GM18873 (cell line): ENCODE data around the gene C3orf18.
A peak's percentile ranks its signal among the peaks of the same experiment; 100 is the strongest.

ENCODE experiments used
- ATAC-seq: cut with Tn5 transposase; IDR thresholded peaks from one replicate; pipeline ENCODE4 v1.9.1; 2021; ENCODE audit warnings: mild to moderate bottlenecking, moderate library complexity, moderate number of reproducible peaks; ENCODE audit not compliant: unreplicated experiment, low FRiP score

The C3orf18 gene

GRCh38 chr3:50567386-50568167 lies at the start of gene C3orf18:
Gene C3orf18 (minus strand): TSS chr3:50567747. CDS start chr3:50565699, 2,048 bp downstream.
- ATAC-seq = peak; percentile 76

- peak; percentile 57 for ATAC-seq
These were observed 49.2 kb upstream of the C3orf18 start for GRCh38 chr3:50616770-50617095.

GRCh38 chr3:50616003-50616769 lies 48.6 kb upstream of the C3orf18 start:
- ATAC-seq = no peak

DNA sequence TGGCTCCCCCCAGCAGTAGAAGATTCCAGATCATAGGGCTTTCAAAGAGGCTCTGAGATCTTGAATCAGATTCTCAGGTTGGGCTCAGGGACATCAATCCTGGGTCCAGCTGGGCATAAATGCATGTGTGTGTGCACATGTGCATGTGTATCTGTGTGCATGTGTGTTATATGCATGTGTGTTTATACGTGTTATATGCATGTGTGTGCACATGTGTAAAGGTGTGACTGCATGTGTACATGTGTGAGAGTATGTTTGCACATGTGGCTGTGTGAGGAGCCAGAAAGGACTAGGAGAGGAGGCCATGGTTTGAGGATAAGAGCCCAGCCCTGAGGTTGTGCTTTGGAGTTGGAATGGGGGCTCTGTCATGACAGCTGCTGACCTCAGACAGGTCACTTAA lies 47.6 kb upstream of the C3orf18 start:
- no peak for ATAC-seq

DNA sequence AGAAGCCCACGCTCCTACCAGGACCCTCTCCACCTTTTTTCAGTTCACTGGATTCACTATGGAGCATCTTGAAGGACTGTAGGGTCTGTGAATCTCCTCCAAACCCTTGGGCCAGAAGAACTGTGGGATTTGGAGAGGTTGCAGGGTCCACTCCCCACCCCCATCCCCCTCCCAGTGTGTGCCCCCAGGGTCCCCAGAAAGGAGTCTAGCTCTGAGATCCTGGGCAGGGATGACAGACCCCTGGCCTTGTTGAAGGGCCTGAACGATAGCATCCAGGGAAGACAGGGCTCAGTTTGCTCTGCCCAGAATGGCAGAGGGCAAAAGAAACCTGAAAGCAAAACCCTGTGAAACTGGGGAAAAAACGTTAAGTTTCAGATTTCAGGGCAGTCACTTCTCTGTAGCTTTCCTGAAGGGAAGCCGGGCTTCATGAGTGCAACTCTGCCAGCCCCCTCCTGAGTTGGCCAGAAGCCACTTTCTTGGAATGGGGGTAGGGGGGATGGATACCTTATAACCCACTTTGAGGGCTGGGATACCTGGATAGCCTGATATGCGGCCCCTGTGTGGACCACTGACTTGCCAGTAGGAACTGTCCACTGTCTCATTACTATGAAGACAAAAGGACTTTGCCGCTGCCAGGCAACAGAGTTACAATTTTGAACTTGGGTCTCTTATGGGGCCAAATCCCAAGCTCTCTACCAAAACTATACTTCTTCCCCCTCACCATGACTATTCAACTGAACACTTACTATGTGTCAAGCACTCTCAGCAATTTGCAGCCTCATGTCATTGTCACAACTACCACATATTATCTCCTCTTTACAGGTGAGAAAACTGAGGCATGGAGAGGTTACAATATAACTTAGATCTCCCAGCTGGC lies 45.7 kb upstream of the C3orf18 start:
- ATAC-seq = no peak

DNA sequence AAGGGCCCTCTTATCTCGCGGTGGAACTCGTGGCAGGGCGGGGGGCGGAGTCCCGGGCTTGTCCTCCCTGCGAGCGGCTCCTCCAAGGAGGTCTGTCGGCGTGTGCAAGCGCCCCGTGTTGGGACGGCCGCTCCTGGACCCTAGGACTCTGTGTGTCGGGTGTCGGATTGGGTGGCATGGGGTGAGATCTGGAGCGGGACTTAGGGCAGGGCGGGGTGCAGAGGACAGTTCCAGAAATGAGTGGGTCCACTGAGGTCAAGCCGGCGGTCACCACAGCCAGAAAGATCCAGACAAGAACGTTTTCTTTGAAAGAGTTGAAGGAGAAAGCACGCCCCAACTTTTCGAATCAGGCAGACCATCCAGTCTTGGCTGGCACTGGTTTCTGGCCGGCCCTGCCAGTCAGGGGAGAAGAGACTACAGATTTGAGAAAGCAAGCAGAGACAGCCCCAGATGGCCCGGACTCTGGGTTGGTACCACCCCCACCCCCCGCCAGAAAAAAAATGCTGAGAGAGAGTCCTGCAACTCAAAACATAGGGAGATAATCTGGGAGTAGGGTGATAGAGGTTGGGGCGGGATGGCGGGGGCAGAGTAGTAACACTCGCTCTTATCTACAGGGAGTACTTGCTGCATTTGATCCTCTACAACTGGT lies 44.8 kb upstream of the C3orf18 start:
- ATAC-seq = no peak

DNA sequence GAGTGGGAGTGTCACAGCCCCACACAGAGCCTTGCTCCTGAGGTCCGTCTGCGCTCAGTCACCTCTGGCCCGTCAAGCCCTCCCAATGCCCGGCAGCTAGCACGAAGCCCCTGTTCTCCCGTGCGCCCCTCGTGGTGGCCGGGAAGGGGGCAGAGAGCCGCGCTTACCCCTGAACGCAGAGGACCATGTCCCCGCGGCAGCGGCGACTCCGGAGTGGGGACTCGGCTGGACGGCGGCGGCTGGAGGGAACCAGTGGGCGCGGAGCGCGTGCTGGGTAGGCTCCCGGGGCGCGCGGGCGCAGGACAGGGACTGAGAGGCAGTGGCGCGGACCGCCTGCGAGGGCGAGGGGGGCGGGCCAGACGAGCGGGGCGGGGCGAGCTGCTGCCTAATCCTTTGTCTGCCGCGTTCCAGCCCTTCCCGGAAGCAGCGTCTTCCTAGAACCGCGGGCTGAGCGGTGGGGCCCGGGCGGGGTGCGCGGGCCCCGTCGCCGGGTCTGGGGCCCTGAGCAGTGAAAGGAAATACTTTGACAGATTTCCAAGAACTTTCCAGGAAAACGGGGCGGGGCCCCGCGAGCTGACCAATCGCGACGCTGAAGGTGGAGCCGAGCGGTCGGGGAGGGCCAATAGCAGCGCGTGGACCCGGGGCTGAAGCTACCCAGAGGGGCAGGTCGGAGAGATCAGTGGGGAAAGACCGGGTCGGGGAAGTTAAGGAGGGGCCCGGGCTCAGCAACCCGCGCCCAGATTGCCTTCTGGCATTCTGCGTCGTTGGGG lies 44.1 kb upstream of the C3orf18 start, which contains the start of gene CISH:
Gene CISH, minus strand, starts transcription at position 311 of the 770 bp plus-strand sequence. Its CDS starts 124 bp downstream, at position 187.
- ATAC-seq = peak; percentile 61

GRCh38 chr3:50610992-50611463 lies 43.5 kb upstream of the C3orf18 start:
- ATAC-seq = no peak

DNA sequence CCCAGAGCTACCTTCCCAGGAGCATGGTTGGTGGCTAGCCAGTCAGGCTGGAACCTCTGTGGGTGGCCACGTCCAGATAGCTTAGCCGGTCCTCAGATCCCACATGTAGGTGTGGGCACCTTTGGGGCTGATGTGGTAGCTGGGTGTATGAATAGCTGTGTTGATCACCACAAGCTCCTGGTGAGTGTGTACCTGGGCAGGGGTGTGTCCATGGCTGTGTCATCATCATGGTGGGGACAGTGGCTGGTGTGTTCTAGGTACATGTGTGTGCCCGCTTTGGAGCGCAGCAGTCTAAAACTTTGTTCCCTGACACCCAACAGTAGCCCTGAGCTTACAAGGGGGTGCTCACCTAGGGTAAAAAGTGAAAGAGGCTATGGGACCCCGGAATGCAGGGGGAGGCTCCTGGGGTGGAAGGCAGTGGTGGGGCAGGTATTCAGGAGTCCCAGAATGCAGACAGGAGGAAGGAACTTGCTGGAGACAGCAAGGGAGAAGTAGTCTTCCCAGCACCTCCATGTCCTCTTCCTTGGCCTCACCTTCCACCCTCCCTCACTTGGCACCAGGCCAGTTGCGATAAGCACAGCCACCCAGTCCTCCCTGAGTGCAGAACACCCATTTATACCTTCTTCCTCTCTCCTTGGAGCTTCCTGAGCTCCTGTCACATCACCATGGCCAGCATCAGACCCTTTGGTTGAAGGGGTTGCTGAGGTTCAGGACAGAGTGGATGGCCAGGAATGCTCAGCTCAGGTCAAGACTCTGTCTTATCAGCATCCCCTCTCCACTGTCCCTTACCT lies 42.8 kb upstream of the C3orf18 start:
- ATAC-seq = no peak

DNA sequence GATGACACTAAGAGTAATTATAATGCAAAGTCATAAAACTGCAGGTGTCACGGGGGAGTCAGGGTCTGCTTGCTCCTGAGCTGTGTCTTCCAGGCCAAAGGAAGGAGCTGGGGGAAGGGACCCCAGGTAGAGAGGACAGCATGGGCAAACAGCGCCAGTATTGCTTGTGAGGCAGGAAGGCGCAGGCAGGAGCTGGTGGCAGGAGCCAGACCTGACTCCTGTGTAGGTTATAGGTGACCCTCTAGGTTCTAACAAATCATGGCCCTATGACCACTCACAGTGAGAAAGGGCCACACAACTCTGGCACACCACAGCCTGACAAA lies 42.2 kb upstream of the C3orf18 start:
- ATAC-seq = no peak

DNA sequence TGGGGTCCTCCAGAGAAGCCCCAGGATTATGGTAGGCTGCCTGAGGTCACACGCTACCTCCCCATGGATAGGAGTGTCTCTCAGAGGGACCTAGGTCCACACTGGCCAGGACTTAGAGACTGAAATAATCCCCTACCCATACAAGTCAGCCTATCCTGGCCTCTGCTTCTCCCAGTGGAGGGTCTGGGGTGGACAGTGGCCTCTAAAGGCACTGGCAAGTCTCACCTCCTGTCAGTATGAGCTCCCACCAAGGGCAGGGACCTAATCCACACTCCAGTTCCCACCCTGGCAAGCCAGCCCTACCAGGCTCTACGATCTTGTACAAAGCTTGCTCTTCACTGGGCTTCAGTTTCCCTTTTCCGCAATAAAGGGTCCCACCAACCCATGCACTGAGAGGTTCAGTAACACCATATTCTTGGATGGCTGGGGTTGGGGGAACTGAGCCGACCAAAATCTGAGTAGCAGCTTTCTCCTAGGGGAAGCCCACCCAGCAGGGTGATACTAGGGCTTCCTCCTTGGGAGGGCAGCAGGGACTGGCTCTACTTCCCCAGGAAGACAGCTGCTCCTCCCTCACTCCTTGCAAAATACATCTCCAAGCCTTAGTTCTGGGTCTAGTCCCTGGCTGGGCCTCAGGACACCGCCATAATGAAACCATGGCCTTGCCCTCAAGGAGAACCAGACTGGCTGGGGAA lies 41.7 kb upstream of the C3orf18 start:
- ATAC-seq = no peak

- ATAC-seq = no peak
These were observed 40.7 kb upstream of the C3orf18 start for GRCh38 chr3:50608278-50608677.

DNA sequence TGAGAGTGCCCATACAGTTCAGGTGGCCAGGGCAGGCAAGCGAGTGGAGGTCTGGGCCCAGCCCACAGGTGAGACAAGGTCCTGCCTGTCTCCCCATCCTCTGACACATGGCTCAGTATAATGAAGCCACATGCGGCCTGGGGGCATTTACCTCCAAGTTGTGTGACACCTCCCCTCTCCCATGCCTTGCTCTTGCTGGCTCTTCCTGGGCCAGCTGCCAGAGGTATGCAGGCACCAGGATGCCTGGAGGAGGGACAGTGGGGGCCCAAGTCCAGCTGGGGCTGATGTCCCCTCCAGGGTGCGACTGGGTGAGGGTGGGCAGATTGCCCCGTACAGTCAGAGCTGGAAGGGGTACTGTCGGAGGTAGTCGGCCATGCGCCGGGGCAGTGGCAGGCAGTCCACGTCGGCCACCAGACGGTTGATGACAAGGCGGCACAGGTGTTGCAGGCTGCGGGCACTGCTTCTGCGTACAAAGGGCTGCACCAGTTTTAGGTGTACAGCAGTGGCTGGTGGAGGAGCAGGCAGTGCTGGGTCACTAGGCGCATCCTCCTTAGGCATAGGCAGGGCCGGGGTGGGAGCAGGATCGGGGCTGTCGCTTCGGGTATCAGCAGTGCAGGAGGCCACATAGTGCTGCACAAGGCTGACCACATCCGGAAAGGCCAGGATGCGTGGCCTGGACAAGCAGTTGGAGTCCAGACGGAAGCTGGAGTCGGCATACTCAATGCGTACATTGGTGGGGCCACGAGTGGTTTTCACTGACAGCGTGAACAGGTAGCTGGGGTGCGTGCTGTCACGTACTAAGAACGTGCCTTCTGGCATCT lies 39.9 kb upstream of the C3orf18 start:
- no peak for ATAC-seq

- ATAC-seq = no peak
These were observed 39.0 kb upstream of the C3orf18 start for GRCh38 chr3:50606596-50606995.

GRCh38 chr3:50605901-50606326 lies 38.4 kb upstream of the C3orf18 start:
- ATAC-seq = no peak

- no peak for ATAC-seq
These were observed 37.4 kb upstream of the C3orf18 start for GRCh38 chr3:50604628-50605588.
